Astrocyte (in vitro differentiated cells and primary cell): ENCODE measurements around the gene SLC10A1.

Experiments used
- EZH2 ChIP-seq: IDR thresholded peaks from 2 replicates; pipeline ENCODE4 v1.6.1; 2012; ENCODE audit warnings: mild to moderate bottlenecking, low read length, inconsistent platforms; ENCODE audit not compliant: insufficient read depth
- TF ChIP-seq, protein P1 (sequence below): IDR thresholded peaks from 2 replicates; pipeline ENCODE4 v1.5.1; 2011; ENCODE audit warnings: low read depth, mild to moderate bottlenecking, inconsistent platforms, low read length, moderate library complexity; ENCODE audit not compliant: insufficient read depth

DNA sequence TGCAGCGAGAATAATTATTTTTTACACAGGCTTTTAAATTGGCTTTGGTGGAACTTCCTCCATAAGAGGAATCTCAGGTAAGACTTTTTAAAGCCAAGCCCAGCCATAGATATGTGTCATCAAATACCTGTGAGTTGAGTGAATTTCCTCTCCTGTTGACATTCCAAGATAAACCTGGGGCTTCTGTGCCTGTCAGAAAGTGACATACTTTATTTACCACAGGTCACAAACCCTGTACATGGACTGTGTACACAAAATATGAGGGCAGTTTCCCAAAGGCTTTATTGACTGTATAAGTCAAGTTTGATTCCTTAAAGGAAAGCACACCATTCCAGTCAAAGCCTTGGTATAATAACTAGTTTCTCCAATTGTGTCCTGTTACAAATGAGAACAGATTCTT is 56.0 kb downstream of the SLC10A1 start:
- TF ChIP-seq, protein P1, sequence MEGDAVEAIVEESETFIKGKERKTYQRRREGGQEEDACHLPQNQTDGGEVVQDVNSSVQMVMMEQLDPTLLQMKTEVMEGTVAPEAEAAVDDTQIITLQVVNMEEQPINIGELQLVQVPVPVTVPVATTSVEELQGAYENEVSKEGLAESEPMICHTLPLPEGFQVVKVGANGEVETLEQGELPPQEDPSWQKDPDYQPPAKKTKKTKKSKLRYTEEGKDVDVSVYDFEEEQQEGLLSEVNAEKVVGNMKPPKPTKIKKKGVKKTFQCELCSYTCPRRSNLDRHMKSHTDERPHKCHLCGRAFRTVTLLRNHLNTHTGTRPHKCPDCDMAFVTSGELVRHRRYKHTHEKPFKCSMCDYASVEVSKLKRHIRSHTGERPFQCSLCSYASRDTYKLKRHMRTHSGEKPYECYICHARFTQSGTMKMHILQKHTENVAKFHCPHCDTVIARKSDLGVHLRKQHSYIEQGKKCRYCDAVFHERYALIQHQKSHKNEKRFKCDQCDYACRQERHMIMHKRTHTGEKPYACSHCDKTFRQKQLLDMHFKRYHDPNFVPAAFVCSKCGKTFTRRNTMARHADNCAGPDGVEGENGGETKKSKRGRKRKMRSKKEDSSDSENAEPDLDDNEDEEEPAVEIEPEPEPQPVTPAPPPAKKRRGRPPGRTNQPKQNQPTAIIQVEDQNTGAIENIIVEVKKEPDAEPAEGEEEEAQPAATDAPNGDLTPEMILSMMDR: no peak
- no peak for TF ChIP-seq EZH2
